HepG2 (cell line): ENCODE measurements around the gene MAP2K7. TPM values are rescaled to one million over a fixed set of nuclear protein-coding genes. Genes with fewer than 3 reads are reported as not detected.

ENCODE experiments used
- CREB1 ChIP-seq, 2 experiments: fragments of 450-650 bp in 1 of 2; IDR thresholded peaks; 2 replicates each; pipeline ENCODE4 v1.6.1; 2016 to 2017; ENCODE audit warnings: control low read depth in 1 of 2, mild to moderate bottlenecking in 1 of 2, missing compliant biosample characterization in 1 of 2, missing genetic modification characterization in 1 of 2
- GFI1 ChIP-seq: sonication (generic); formaldehyde crosslinking; IDR thresholded peaks from 2 replicates; pipeline ENCODE4 v1.5.0; 2020; ENCODE audit warnings: missing genetic modification reagents, mild to moderate bottlenecking, borderline replicate concordance
- KMT2B ChIP-seq: IDR thresholded peaks from 2 replicates; pipeline ENCODE4 v1.6.1; 2016; ENCODE audit warnings: missing genetic modification reagents, missing compliant biosample characterization
- MXD4 ChIP-seq: IDR thresholded peaks from 2 replicates; pipeline ENCODE4 v1.6.1; 2016; ENCODE audit warnings: mild to moderate bottlenecking, missing biosample characterization, missing genetic modification reagents
- PBX3 ChIP-seq: sonication (generic); formaldehyde crosslinking; IDR thresholded peaks from 2 replicates; pipeline ENCODE4 v1.8.1; 2023; ENCODE audit warnings: missing genetic modification reagents, inconsistent platforms, borderline replicate concordance
- PHF20 ChIP-seq: sonication (generic); formaldehyde crosslinking; IDR thresholded peaks from 2 replicates; pipeline ENCODE4 v1.5.0; 2020; ENCODE audit warnings: mild to moderate bottlenecking, missing genetic modification reagents
- PHF5A ChIP-seq: IDR thresholded peaks from one replicate; pipeline ENCODE4 v1.6.1; 2018; ENCODE audit warnings: low read depth, missing genetic modification reagents; ENCODE audit not compliant: unreplicated experiment
- RNF2 ChIP-seq: fragments of 450-650 bp; conservative IDR thresholded peaks from 2 replicates; pipeline ENCODE4 v1.6.1; 2016; ENCODE audit warnings: low read depth
- SALL2 ChIP-seq: sonication (generic); formaldehyde crosslinking; IDR thresholded peaks from 2 replicates; pipeline ENCODE4 v1.8.1; 2023; ENCODE audit warnings: mild to moderate bottlenecking, missing genetic modification reagents, inconsistent platforms
- SCMH1 ChIP-seq: sonication (generic); formaldehyde crosslinking; IDR thresholded peaks from 2 replicates; pipeline ENCODE4 v1.9.0; 2021; ENCODE audit warnings: missing genetic modification reagents, mild to moderate bottlenecking, borderline replicate concordance
- SIX4 ChIP-seq: sonication (generic); formaldehyde crosslinking; IDR thresholded peaks from 2 replicates; pipeline ENCODE4 v1.4.0; 2020; ENCODE audit warnings: missing genetic modification reagents
- SSRP1 ChIP-seq: IDR thresholded peaks from 2 replicates; pipeline ENCODE4 v1.6.1; 2016; ENCODE audit warnings: control low read depth
- TAF1 ChIP-seq: sonication (generic); formaldehyde crosslinking; IDR thresholded peaks from 2 replicates; pipeline ENCODE4 v1.4.0; 2020; ENCODE audit warnings: missing genetic modification reagents
- ZNF256 ChIP-seq: sonication (generic); formaldehyde crosslinking; conservative IDR thresholded peaks from 2 replicates; pipeline ENCODE4 v1.4.0; 2020; ENCODE audit warnings: missing genetic modification reagents
- ZNF281 ChIP-seq: sonication (generic); formaldehyde crosslinking; IDR thresholded peaks from 2 replicates; pipeline ENCODE4 v1.4.0; 2020; ENCODE audit warnings: missing genetic modification reagents, borderline replicate concordance
- ZNF564 ChIP-seq: sonication (generic); formaldehyde crosslinking; IDR thresholded peaks from 2 replicates; pipeline ENCODE4 v1.8.1; 2023; ENCODE audit warnings: mild to moderate bottlenecking, missing genetic modification reagents
- ZNF7 ChIP-seq: IDR thresholded peaks from 2 replicates; pipeline ENCODE4 v1.6.1; 2016; ENCODE audit warnings: missing biosample characterization, missing genetic modification reagents
- ZSCAN31 ChIP-seq: sonication (generic); formaldehyde crosslinking; IDR thresholded peaks from 2 replicates; pipeline ENCODE4 v1.5.0; 2020; ENCODE audit warnings: low read depth, mild to moderate bottlenecking, missing genetic modification reagents
- polyA plus RNA-seq, 8 experiments: library from polyadenylated mRNA; depleted of rRNA in 3 of 8; stranded (reverse) in 7 of 8; unstranded in 1 of 8; fragments of >200 nt; fragmentation: Illumina TruSeq in 4 of 8; extraction: Trizol in 4 of 8; gene quantifications; 2 replicates each; pipeline versions ENCODE4 v1.2.1 to v1.2.3, GENCODE V29; 2011 to 2016; ENCODE audit warnings: low read depth in 4 of 8, missing spikeins in 1 of 8, mixed read lengths in 1 of 8; ENCODE audit not compliant: insufficient read depth in 1 of 8
- total RNA-seq, 5 experiments: library from RNA; depleted of rRNA; stranded (reverse); fragments of >200 nt; fragmentation: Illumina TruSeq; extraction: Trizol; gene quantifications; 2 replicates each; pipeline ENCODE4 v1.2.3, GENCODE V29; 2016; ENCODE audit warnings: low read depth in 1 of 5
- TF ChIP-seq, protein P1 (sequence below): sonication (generic); formaldehyde crosslinking; IDR thresholded peaks from 2 replicates; pipeline ENCODE4 v1.8.0; 2022; ENCODE audit warnings: missing genetic modification reagents, mild to moderate bottlenecking, inconsistent platforms, borderline replicate concordance
- TF ChIP-seq, protein P2 (sequence below): sonication (generic); formaldehyde crosslinking; IDR thresholded peaks from 2 replicates; pipeline ENCODE4 v1.5.1; 2020; ENCODE audit warnings: mild to moderate bottlenecking, missing genetic modification reagents, borderline replicate concordance
- TF ChIP-seq, protein P3 (sequence below): sonication (generic); formaldehyde crosslinking; IDR thresholded peaks from 2 replicates; pipeline ENCODE4 v1.8.0; 2022; ENCODE audit warnings: missing genetic modification reagents, mild to moderate bottlenecking, borderline replicate concordance

The MAP2K7 gene
- total and polyA plus RNA-seq, 2 of the 13 experiments (the other 11 are each of a cell fraction or from before 2014, with no cell fraction given): 9.0 to 10.8 TPM

DNA sequence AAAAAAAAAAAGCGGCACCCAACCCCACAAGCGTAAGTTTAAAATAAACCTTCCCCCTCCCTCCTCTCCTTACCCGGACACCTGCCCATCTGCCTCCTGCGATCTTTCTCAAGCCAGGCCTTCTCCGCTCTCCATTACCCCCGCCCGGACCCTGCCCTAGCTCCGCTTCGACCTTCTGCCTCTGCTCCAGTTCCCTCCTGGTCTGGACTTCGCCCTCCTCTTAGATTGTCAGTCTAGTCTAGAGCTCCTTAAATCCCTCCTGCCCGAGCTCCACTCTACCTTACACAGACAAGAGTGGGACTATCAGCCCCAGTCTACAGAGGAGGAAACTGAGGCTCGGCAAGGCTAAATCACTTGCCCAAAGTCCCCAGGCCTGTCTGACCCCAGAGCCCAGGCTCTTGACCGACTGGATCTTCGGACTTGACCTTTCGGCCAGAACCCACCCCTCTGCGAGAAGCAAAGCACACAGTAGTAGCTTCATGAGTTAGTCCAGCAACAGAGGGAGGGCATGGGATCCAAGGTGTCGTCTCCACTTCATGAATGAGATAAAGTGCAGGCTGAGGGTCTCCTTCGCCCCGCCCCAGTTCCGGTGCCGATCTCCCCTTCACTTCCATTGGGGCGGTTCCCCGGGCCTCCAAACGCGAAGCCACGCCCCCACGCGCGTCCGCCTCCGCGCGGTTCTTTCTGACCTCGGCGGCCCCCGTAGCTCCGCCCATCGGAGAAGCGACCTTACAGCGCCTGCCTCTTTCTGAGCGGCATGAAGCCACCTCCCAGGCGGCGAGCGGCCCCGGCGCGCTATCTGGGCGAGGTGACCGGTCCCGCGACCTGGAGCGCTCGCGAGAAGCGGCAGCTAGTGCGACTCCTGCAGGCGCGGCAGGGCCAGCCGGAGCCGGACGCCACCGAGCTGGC is 16.2 kb downstream of the MAP2K7 start, which contains the start of gene SNAPC2 (continued):
- TF ChIP-seq PHF20 (CRISPR knock-in tag) (peak; percentile 49), SIX4 (CRISPR knock-in tag) (0 out of 2 replicates have a peak, but pooled peaks have one; percentile 33), ZNF564 (peak; percentile 74; the same call in 1 of the 2 replicates), SCMH1 (CRISPR knock-in tag) (no peak), SSRP1 (no peak; the same call in 1 of the 2 replicates), TAF1 (CRISPR knock-in tag) (no peak; the same call in none of the 2 replicates), PHF5A (peak; percentile 71), RNF2 (no peak; the same call in 1 of the 2 replicates), MXD4 (CRISPR knock-in tag) (peak; percentile 57), ZNF7 (CRISPR knock-in tag) (no peak), GFI1 (CRISPR knock-in tag) (no peak), CREB1 (IDR thresholded peaks at IDR 0.05) (no peak), CREB1 (CRISPR knock-in tag; IDR thresholded peaks at IDR 0.05) (no peak), ZNF256 (CRISPR knock-in tag) (0 out of 2 replicates have a peak, but pooled peaks have one; percentile 32), ZNF281 (no peak; the same call in 1 of the 2 replicates), ZSCAN31 (CRISPR knock-in tag) (no peak), PBX3 (CRISPR knock-in tag) (no peak), KMT2B (CRISPR knock-in tag) (no peak; the same call in 1 of the 2 replicates), SALL2 (peak; percentile 81; the same call in 1 of the 2 replicates)
- TF ChIP-seq, protein P1, sequence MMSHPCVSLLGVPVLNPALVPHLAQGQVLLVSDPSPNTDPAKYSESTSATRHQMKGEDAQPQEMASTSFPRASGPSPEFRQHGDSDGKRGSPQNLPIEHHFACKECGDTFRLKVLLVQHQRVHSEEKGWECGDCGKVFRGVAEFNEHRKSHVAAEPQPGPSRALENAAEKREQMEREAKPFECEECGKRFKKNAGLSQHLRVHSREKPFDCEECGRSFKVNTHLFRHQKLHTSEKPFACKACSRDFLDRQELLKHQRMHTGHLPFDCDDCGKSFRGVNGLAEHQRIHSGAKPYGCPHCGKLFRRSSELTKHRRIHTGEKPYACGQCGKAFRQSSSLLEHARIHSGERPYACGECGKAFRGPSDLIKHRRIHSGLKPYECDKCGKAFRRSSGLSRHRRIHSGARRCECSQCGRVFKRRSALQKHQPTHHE (CRISPR knock-in tag): peak; percentile 74; the same call in 1 of the 2 replicates
- TF ChIP-seq, protein P2, sequence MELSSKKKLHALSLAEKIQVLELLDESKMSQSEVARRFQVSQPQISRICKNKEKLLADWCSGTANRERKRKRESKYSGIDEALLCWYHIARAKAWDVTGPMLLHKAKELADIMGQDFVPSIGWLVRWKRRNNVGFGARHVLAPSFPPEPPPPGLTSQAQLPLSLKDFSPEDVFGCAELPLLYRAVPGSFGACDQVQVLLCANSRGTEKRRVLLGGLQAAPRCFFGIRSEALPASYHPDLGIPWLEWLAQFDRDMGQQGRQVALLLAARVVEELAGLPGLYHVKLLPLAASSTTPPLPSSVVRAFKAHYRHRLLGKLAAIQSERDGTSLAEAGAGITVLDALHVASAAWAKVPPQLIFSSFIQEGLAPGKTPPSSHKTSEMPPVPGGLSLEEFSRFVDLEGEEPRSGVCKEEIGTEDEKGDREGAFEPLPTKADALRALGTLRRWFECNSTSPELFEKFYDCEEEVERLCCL (CRISPR knock-in tag): 0 out of 2 replicates have a peak, but pooled peaks have one; percentile 52
- TF ChIP-seq, protein P3, sequence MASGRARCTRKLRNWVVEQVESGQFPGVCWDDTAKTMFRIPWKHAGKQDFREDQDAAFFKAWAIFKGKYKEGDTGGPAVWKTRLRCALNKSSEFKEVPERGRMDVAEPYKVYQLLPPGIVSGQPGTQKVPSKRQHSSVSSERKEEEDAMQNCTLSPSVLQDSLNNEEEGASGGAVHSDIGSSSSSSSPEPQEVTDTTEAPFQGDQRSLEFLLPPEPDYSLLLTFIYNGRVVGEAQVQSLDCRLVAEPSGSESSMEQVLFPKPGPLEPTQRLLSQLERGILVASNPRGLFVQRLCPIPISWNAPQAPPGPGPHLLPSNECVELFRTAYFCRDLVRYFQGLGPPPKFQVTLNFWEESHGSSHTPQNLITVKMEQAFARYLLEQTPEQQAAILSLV (CRISPR knock-in tag): peak; percentile 78; the same call in 1 of the 2 replicates
